Gastrocnemius medialis (tissue), 4 donors: ENCODE results near the gene PRKN.

Experiments
- POLR2A ChIP-seq, 2 donors: fragments of 450-650 bp; IDR thresholded peaks; one replicate each; pipeline ENCODE4 v1.6.1; 2017; ENCODE audit warnings: antibody characterized with exemption in 2 of 2, mild to moderate bottlenecking in 2 of 2, moderate library complexity in 2 of 2
- TF ChIP-seq, protein P1 (sequence below), 5 experiments: fragments of 450-650 bp in 3 of 5; fragments of 200-600 bp in 2 of 5; sonication (generic) in 2 of 5; IDR thresholded peaks in 4 of 5; conservative IDR thresholded peaks in 1 of 5; 1 replicate in 4 of 5; 2 replicates in 1 of 5; pipeline ENCODE4 v1.5.1; 2016 to 2019; ENCODE audit warnings: antibody characterized with exemption in 5 of 5, mild to moderate bottlenecking in 3 of 5, moderate library complexity in 3 of 5

DNA sequence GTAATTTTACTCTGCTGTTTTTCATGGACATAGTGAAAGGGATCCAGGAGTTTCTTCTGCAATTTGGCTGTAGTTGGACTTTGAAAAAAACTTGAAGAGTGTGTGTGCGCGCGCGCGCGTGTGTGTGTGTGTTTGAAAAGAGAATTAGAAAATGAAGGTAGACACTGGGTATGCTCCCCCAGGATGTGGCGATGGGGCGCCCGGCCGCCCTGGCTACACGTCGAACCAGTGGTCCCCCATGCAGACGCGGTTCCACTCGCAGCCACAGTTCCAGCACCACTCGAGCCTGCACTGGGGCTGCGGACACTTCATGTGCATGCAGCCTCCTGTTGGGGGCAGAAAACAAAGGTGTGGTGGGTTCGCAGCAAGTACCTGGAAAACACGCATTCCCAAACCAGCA lies 1377.7 kb downstream of the PRKN start:
- TF ChIP-seq, protein P1, sequence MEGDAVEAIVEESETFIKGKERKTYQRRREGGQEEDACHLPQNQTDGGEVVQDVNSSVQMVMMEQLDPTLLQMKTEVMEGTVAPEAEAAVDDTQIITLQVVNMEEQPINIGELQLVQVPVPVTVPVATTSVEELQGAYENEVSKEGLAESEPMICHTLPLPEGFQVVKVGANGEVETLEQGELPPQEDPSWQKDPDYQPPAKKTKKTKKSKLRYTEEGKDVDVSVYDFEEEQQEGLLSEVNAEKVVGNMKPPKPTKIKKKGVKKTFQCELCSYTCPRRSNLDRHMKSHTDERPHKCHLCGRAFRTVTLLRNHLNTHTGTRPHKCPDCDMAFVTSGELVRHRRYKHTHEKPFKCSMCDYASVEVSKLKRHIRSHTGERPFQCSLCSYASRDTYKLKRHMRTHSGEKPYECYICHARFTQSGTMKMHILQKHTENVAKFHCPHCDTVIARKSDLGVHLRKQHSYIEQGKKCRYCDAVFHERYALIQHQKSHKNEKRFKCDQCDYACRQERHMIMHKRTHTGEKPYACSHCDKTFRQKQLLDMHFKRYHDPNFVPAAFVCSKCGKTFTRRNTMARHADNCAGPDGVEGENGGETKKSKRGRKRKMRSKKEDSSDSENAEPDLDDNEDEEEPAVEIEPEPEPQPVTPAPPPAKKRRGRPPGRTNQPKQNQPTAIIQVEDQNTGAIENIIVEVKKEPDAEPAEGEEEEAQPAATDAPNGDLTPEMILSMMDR (IDR thresholded peaks at IDR 0.05 in 4 of 5, conservative IDR thresholded peaks at IDR 0.05 in 1 of 5) = no peak
- TF ChIP-seq POLR2A (IDR thresholded peaks at IDR 0.05) = no peak
